GM18517 (cell line): ENCODE results near the gene DISP2.

Experiments used
- ATAC-seq: cut with Tn5 transposase; IDR thresholded peaks from one replicate; pipeline ENCODE4 v1.9.1; 2021; ENCODE audit warnings: mild to moderate bottlenecking, moderate library complexity; ENCODE audit not compliant: unreplicated experiment

Gene DISP2

GRCh38 chr15:40357723-40358470 is at the start of gene DISP2:
Gene DISP2 (plus strand): TSS chr15:40358219. CDS start chr15:40358322, 103 bp downstream.
- peak; percentile 80 for ATAC-seq

GRCh38 chr15:40309344-40309862 is 48.6 kb upstream of the DISP2 start:
- ATAC-seq, result no peak

GRCh38 chr15:40310001-40310959 is 47.7 kb upstream of the DISP2 start:
- no peak for ATAC-seq

- ATAC-seq, result no peak
Observed at GRCh38 chr15:40310993-40311392, 47.0 kb upstream of the DISP2 start.

- ATAC-seq, result no peak
Observed at GRCh38 chr15:40312370-40313158, 45.5 kb upstream of the DISP2 start.

- no peak for ATAC-seq
Observed at GRCh38 chr15:40313531-40314398, 44.3 kb upstream of the DISP2 start.

GRCh38 chr15:40314723-40315276 is 43.2 kb upstream of the DISP2 start:
- no peak for ATAC-seq

GRCh38 chr15:40316931-40317330 is 41.1 kb upstream of the DISP2 start:
- ATAC-seq, result no peak

GRCh38 chr15:40317580-40317979 is 40.4 kb upstream of the DISP2 start:
- ATAC-seq, result no peak

- no peak for ATAC-seq
Observed at GRCh38 chr15:40320409-40320808, 37.6 kb upstream of the DISP2 start.

- peak; percentile 29 for ATAC-seq
Observed at GRCh38 chr15:40320931-40321371, 37.1 kb upstream of the DISP2 start.

- no peak for ATAC-seq
Observed at GRCh38 chr15:40322531-40323238, 35.3 kb upstream of the DISP2 start.

GRCh38 chr15:40323239-40323952 is 34.6 kb upstream of the DISP2 start, which contains the start of gene INAFM2:
Gene INAFM2 (plus strand): TSS chr15:40323692. CDS start chr15:40324056, 364 bp downstream.
- peak; percentile 85 for ATAC-seq

- ATAC-seq, result no peak
Observed at GRCh38 chr15:40323953-40324937, 33.8 kb upstream of the DISP2 start.

GRCh38 chr15:40325188-40325587 is 32.8 kb upstream of the DISP2 start:
- ATAC-seq, result no peak

- no peak for ATAC-seq
Observed at GRCh38 chr15:40325700-40326099, 32.3 kb upstream of the DISP2 start.

- no peak for ATAC-seq
Observed at GRCh38 chr15:40327457-40327856, 30.6 kb upstream of the DISP2 start.
